ENCODE data around the gene CAMK2D.

Gene CAMK2D

DNA sequence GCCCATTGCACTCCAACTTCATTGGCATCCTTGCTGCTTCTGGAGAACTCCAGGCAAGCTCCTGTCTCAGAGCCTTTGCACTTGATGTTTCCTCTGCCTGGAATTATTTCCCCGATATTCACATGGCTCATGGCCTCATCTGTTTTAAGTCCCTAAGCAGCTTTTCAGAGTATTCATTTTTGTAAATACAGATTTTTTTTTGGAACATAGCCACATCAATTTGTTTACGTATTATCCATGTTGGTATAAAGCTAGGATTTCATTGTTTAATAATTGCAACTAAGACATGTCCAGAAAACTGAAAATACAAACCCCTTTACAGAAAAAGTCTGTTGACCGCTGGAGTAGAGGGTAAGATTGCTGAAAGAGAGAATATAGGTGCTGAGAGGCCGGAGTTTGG, 142.0 kb downstream of the CAMK2D start:
- H3K27ac ChIP-seq, result peak overlapping the region; percentile 86
- TF ChIP-seq, protein P1, sequence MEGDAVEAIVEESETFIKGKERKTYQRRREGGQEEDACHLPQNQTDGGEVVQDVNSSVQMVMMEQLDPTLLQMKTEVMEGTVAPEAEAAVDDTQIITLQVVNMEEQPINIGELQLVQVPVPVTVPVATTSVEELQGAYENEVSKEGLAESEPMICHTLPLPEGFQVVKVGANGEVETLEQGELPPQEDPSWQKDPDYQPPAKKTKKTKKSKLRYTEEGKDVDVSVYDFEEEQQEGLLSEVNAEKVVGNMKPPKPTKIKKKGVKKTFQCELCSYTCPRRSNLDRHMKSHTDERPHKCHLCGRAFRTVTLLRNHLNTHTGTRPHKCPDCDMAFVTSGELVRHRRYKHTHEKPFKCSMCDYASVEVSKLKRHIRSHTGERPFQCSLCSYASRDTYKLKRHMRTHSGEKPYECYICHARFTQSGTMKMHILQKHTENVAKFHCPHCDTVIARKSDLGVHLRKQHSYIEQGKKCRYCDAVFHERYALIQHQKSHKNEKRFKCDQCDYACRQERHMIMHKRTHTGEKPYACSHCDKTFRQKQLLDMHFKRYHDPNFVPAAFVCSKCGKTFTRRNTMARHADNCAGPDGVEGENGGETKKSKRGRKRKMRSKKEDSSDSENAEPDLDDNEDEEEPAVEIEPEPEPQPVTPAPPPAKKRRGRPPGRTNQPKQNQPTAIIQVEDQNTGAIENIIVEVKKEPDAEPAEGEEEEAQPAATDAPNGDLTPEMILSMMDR (conservative IDR thresholded peaks at IDR 0.05), result no peak

DNA sequence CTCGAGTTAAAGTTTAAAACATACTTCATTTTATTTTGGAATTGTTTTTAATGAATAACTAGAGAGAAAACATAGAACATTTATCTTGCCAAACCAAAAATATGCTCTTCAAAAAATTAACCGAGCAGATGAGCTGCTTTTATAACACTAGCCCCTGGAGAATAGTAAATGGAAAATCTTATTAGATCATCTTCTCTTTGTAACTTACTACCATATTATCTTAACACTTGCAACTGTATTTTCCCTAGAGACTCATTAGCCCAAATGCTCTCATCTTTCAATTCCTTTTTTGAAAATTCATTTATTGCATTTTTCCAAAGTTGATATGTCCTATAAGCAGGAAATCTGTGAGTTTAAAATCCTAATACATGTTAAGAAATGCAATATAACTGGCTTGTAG, 143.3 kb downstream of the CAMK2D start:
- TF ChIP-seq, protein P1 (conservative IDR thresholded peaks at IDR 0.05), result no peak
- H3K27ac ChIP-seq, result peak overlapping the region; percentile 86

DNA sequence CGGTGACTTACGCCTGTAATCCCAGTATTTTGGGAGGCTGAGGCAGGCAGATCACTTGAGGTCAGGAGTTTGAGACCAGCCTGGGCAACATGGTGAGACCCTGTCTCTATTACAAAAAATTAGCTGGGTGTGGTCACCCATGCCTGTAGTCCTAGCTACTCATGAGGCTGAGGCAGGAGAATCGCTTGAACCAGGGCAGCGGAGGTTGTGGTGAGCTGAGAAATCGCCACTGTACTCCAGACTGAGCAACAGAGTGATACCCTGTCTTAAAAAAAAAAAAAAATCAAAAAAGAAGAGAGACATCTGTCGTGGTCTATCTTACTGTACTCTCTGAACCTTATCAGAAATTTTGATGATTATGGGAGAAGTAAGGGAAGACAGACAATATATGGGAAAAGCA, 144.3 kb downstream of the CAMK2D start:
- TF ChIP-seq, protein P1 (conservative IDR thresholded peaks at IDR 0.05), result no peak
- peak overlapping the region; percentile 86 for H3K27ac ChIP-seq

DNA sequence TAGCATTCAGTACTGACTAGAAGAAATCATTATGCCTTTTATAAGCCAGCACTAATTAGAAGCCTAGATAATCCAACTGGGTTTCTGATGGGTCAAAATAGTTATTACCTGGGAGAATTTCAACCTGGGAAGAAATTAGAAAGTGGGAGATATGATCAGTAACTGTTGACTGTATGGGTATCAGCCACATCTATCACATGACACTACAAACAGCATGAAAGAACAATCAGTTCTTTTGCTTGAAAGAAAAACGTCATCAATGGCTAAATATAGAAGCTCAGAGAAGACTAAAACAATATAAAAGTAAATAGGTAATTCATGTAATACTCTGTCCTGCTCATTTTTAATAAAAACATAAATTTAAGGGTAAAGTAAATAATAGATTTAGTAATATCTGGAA, 145.1 kb downstream of the CAMK2D start:
- TF ChIP-seq, protein P1 (conservative IDR thresholded peaks at IDR 0.05), result no peak
- H3K27ac ChIP-seq, result peak overlapping the region; percentile 86; the same call in 1 of the 2 replicates

DNA sequence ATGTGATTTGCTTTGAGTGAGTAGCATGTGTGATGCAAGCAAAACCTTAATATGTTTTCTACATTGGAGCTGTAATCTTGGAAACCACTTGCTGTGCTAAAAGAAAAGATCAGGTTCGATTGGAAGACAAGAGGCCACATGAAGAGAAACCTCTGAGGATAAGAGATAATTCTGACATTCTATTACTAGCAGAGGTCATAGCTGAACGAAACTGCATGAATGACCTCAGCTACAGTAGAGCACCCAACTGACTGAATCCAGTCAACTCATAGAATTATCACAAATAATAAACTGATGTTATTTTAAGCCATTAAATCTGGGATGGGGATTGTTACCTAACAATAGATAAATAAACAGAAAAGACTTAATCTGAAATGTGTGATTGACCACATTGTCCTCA, 147.1 kb downstream of the CAMK2D start:
- TF ChIP-seq, protein P1 (conservative IDR thresholded peaks at IDR 0.05), result no peak
- H3K27ac ChIP-seq, result no peak overlapping the region

DNA sequence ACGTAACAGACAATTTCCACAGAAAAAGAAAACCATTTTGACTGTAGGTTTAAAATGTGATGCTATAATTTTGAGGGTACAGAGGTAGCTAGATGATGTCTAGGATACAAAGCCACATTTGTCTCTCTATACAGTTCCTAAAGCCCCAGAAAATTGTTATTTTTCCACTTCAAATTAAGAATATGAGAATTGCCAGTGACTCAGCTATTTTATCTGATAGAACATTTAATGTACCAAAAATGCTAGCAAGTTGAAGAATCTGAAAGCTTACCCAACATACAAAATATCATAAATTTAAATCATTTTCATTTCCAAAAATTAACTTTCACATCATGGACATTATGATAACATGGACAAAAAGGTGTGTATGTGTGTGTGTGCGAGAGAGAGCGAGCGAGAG, 148.0 kb downstream of the CAMK2D start:
- H3K27ac ChIP-seq, result no peak overlapping the region
- TF ChIP-seq, protein P1 (conservative IDR thresholded peaks at IDR 0.05), result no peak

DNA sequence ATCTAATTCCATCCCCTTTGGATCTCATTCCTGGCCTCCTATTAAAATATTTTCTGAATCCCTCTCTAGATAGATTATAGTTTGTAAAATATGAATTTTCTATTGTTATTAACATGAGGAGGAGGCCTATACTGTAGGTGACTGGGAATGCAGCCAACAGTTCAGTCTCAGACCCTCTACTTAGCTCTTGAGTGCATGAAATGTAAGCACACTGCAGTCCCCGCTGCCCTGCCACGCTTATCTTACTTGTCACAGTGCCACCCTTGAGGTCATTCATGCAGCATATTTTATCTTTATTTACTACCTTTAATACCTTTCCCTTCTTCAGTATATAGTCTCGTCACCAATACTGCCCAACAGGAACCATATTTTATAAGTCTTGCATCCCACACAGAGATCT, 151.0 kb downstream of the CAMK2D start:
- H3K27ac ChIP-seq, result no peak overlapping the region

More for the DNA sequence above, 151.0 kb downstream of the CAMK2D start:
- TF ChIP-seq, protein P1 (conservative IDR thresholded peaks at IDR 0.05), result no peak

All from VCaP (cell line).